NCI-H1436 (cell line): Measurements from ENCODE around the gene TRMT10B.
A peak's percentile ranks its signal among the peaks of the same experiment; 100 is the strongest.

Experiments
- DNase-seq: peaks from one replicate; lab custom pipeline; 2025; lab: John Stamatoyannopoulos, UW

TRMT10B gene

GRCh38 chr9:37753489-37754190, at the start of gene TRMT10B:
TRMT10B (plus strand) TSS chr9:37753805; CDS start chr9:37761932, 8,127 bp downstream.
- DNase-seq = peak; percentile 65

- no peak for DNase-seq
Observed at GRCh38 chr9:37705787-37706186, 47.8 kb upstream of the TRMT10B start.

DNA sequence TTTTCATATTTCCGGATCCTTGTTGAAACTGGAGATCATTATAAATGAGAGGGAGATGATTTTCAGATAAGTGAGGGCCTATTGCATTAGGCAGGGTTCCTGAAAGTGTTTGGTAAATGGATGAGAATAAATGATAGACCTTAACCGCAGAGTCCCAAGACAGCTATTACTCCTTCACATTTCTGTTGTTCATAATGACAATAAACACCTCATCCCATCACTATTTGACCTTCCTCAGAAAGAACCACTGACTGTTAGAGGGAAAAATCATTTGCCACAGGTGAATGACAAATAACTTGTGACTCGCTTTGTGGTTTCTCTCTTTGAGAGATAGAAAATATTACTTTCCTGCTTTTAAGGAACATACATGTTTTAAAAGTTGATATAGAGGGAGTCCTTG, 47.3 kb upstream of the TRMT10B start:
- no peak for DNase-seq

DNA sequence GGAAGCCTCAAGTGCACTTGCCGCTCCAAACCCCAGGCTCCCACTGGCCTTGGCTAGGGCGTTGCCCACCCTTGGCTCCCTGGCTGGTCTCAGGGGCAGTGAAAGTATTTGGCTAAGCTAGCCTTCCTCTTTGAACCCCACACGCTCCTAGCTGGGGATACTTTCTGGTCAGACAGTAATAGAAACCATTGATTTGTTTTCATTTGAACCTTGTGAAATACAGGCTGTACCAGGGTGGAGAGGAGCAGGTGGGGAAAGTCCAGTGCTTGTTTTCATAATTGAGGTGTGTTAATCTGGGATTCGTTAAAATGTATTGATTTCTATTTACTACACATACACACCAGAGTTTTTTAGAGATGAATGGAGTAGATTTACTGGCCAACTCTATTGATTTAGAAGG, 45.9 kb upstream of the TRMT10B start:
- no peak for DNase-seq

- DNase-seq = no peak
Observed at GRCh38 chr9:37710046-37710445, 43.6 kb upstream of the TRMT10B start.

GRCh38 chr9:37715260-37715659, 38.3 kb upstream of the TRMT10B start:
- no peak for DNase-seq

DNA sequence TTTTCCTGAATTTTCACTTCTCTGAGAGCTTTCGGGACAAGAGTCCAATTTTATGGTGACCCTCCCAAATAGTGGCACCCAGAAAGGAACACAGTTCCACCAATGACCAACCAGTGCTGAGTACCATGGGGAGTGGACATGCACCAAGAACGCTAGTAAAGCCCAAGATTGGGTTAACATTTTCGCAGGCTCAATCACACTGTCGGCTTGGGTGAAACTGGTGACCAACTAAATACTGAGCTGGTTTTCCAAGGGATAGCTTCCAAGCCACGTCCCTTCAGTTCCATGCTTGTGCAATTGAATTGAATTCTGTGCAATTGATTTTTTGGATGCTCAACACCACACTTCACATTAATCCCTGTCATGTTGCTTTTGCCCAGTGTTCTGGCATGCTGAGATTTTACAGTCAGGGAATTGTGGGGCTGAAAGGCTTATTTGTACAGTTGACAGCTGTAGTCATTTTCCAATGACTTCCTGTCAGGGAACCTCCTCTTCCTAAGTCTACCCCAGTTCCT, 37.6 kb upstream of the TRMT10B start:
- DNase-seq = no peak

- no peak for DNase-seq
Observed at GRCh38 chr9:37719526-37719925, 34.1 kb upstream of the TRMT10B start.

DNA sequence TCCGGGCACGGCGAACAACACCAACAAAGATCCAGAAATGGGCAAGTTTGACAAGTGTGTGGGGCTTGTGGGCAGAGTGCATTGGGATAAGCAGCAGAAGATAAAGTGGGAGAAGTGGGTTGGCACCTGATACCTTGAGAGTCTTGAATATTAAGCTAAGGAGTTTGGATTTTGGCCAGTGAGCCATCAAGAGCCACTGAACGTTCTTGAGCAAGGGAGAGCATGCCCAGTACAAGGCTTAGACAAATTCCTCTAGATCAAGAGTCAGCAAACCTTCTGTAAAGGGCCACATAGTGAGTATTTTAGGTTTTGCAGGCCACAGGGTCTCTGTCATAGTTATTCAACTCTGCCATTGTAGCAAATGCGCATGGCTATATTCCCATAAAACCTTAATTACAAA, 26.6 kb upstream of the TRMT10B start:
- DNase-seq = no peak

DNA sequence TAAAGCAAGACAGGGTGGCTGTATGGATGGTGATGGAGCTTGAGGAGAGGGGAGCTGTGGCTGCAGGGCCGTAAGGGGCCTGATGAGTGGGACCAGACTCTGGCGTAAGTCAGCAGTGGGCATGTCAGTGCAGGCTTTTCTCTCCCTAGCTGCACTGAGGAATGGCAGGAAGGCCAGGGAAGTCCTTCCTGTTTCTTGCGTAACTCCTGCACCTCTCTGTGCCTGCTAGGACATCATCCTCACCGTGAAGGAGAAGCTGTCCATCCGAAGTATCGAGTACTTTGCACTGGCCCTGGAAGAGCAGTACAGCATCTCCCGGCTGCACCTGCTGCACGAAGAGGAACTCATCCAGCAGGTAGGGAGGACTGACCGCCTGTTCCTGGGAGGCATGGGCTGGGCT, 24.1 kb upstream of the TRMT10B start:
- no peak for DNase-seq

DNA sequence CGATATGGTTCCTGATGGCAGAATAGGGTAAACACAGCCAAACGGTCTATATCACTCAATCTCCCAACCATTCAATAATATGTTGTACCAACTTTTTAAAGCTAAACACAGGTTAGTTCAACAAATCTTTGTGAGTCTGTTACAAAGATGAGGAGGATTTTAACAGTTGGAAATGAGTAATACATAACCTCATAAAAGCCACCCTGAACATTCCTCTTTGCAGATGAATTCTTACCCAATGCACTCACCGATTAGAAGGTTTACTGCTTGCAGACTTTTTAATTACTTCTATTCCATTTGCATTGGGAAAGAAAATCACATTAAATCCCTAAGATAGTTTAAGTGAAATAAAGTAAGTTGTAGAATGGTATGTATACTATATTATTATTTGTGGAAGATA, 23.3 kb upstream of the TRMT10B start:
- DNase-seq = no peak

GRCh38 chr9:37730839-37731238, 22.8 kb upstream of the TRMT10B start:
- DNase-seq = no peak

GRCh38 chr9:37732086-37732741, 21.4 kb upstream of the TRMT10B start:
- no peak for DNase-seq

- DNase-seq = no peak
Observed at GRCh38 chr9:37732952-37733351, 20.7 kb upstream of the TRMT10B start.

- no peak for DNase-seq
Observed at GRCh38 chr9:37739222-37739621, 14.4 kb upstream of the TRMT10B start.

- no peak for DNase-seq
Observed at GRCh38 chr9:37740128-37740527, 13.5 kb upstream of the TRMT10B start.

GRCh38 chr9:37740631-37741328, 12.8 kb upstream of the TRMT10B start:
- no peak for DNase-seq

GRCh38 chr9:37745970-37746369, 7.6 kb upstream of the TRMT10B start:
- no peak for DNase-seq

- no peak for DNase-seq
Observed at GRCh38 chr9:37746448-37747270, 6.9 kb upstream of the TRMT10B start.

GRCh38 chr9:37747271-37747753, 6.3 kb upstream of the TRMT10B start:
- peak; percentile 57 for DNase-seq

DNA sequence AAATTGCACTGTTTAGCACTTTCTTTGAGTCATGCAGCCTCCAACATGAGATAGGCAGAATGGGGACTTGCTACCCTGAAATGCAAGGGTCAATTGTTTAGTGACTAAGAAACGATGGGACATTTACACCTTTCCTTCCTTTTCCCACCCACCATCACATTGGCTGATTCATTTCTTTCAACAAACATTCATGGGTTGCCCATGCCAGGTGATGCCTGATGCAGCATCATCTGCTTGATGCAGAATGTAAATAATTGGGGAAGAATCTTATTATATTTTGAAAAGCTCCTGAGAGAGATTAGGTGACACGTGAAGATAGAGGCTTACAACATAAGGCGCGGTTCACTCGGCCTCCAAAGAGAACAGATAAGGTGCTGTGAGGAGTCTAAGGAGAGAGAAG, 4.5 kb upstream of the TRMT10B start:
- no peak for DNase-seq

DNA sequence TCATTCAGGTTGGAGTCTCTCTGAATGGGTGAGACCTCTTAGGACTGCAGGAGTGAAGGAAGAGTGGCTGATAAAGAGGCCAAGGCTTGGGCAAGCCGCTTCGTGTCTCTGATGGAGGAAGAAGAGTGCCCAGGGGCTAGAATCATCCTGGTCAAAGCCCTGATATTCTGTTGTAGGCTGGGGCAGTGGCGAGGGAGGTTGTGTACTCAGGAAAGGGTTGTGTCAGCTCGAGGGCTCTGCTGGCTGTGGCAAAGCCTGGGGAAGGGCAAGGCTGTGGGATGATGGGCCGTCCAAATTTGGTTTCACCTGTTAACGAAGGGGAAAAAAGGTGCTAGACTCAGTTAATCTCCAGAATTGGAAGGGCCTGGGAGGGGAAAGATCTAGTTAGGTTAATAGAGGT, 2.4 kb upstream of the TRMT10B start:
- no peak for DNase-seq
